ENCODE measurements around the gene TACC3.

- TF ChIP-seq, protein P1, sequence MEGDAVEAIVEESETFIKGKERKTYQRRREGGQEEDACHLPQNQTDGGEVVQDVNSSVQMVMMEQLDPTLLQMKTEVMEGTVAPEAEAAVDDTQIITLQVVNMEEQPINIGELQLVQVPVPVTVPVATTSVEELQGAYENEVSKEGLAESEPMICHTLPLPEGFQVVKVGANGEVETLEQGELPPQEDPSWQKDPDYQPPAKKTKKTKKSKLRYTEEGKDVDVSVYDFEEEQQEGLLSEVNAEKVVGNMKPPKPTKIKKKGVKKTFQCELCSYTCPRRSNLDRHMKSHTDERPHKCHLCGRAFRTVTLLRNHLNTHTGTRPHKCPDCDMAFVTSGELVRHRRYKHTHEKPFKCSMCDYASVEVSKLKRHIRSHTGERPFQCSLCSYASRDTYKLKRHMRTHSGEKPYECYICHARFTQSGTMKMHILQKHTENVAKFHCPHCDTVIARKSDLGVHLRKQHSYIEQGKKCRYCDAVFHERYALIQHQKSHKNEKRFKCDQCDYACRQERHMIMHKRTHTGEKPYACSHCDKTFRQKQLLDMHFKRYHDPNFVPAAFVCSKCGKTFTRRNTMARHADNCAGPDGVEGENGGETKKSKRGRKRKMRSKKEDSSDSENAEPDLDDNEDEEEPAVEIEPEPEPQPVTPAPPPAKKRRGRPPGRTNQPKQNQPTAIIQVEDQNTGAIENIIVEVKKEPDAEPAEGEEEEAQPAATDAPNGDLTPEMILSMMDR (IDR thresholded peaks at IDR 0.05) = no peak
- TF ChIP-seq POLR2A (IDR thresholded peaks at IDR 0.05) = no peak
Observed at GRCh38 chr4:1751155-1751918, 30.0 kb downstream of the TACC3 start.

All from uterus (tissue), 2 donors.